Keratinocyte (primary cell): Measurements from ENCODE around the gene COQ4. TPM values are rescaled to one million over a fixed set of nuclear protein-coding genes. Genes with fewer than 3 reads are reported as not detected.

Source experiments
- DNase-seq: peaks from one replicate; pipeline ENCODE4 v3.0.0-alpha.2; 2011; ENCODE audit warnings: low read depth, missing footprints, low spot score
- FAIRE-seq: peaks from 2 replicates; lab custom pipeline; 2011; peaks lifted over from hg19 to GRCh38; lab: Jason Lieb, UNC
- H2AFZ ChIP-seq: 2 replicates; pipeline ENCODE4 v1.6.0; 2012; ENCODE audit warnings: low read length, control low read depth, inconsistent platforms; ENCODE audit not compliant: control insufficient read depth
- H3K27ac ChIP-seq: 2 replicates; pipeline ENCODE4 v1.5.1; 2011; ENCODE audit warnings: low read length; ENCODE audit not compliant: control insufficient read depth, insufficient read depth
- H3K27me3 ChIP-seq: 3 replicates; pipeline ENCODE4 v1.6.0; 2011; ENCODE audit warnings: low read length; ENCODE audit not compliant: control insufficient read depth, insufficient read depth; ENCODE audit errors: extremely low read depth
- H3K36me3 ChIP-seq, 2 experiments: 2 replicates in 1 of 2; 3 replicates in 1 of 2; pipeline ENCODE4 v1.5.1; 2011; ENCODE audit warnings: low read length in 2 of 2, mild to moderate bottlenecking in 1 of 2; ENCODE audit not compliant: control insufficient read depth in 2 of 2, insufficient read depth in 2 of 2; ENCODE audit errors: extremely low read depth in 1 of 2
- H3K4me1 ChIP-seq: 3 replicates; pipeline ENCODE4 v1.5.1; 2011; ENCODE audit warnings: low read length; ENCODE audit not compliant: control insufficient read depth, insufficient read depth; ENCODE audit errors: extremely low read depth
- H3K4me2 ChIP-seq: 3 replicates; pipeline ENCODE4 v1.6.0; 2011; ENCODE audit warnings: low read depth, low read length; ENCODE audit not compliant: control insufficient read depth, insufficient read depth; ENCODE audit errors: extremely low read depth
- H3K4me3 ChIP-seq, 3 experiments: fragments of 200-600 bp in 1 of 3; sonication (generic) in 1 of 3; 2 replicates in 2 of 3; 3 replicates in 1 of 3; pipeline ENCODE4 v1.5.1; 2011 to 2016; ENCODE audit warnings: low read length in 3 of 3, mild to moderate bottlenecking in 3 of 3, control low read depth in 2 of 3, inconsistent platforms in 1 of 3, low read depth in 1 of 3, mixed read lengths in 1 of 3, mixed run types in 1 of 3, moderate library complexity in 1 of 3; ENCODE audit not compliant: control insufficient read depth in 2 of 3, insufficient read depth in 2 of 3; ENCODE audit errors: extremely low read depth in 1 of 3
- H3K79me2 ChIP-seq: 2 replicates; pipeline ENCODE4 v1.6.0; 2012; ENCODE audit warnings: low read length; ENCODE audit not compliant: control insufficient read depth, insufficient read depth
- H3K9ac ChIP-seq: 3 replicates; pipeline ENCODE4 v1.6.0; 2011; ENCODE audit warnings: low read length; ENCODE audit not compliant: control insufficient read depth, insufficient read depth; ENCODE audit errors: extremely low read depth
- H3K9me1 ChIP-seq: 3 replicates; pipeline ENCODE4 v1.6.0; 2011; ENCODE audit warnings: low read length; ENCODE audit not compliant: control insufficient read depth, insufficient read depth; ENCODE audit errors: extremely low read depth
- H3K9me3 ChIP-seq: 2 replicates; pipeline ENCODE4 v1.5.1; 2012; ENCODE audit warnings: low read depth, low read length; ENCODE audit not compliant: control insufficient read depth
- H4K20me1 ChIP-seq: 3 replicates; pipeline ENCODE4 v1.6.0; 2011; ENCODE audit warnings: low read length; ENCODE audit not compliant: control insufficient read depth, insufficient read depth; ENCODE audit errors: extremely low read depth
- EZH2 ChIP-seq: IDR thresholded peaks from one replicate; pipeline ENCODE4 v1.6.1; 2012; ENCODE audit warnings: inconsistent platforms, mild to moderate bottlenecking, low read length, moderate library complexity
- dilution Hi-C: fragments of 300-500 bp; cut with MboI; formaldehyde crosslinking; loops from one replicate; pipeline ENCODE4 v1.7.0; 2020; ENCODE audit warnings: low sequenced_read_pairs; ENCODE audit not compliant: extremely low pct_ligation_motif_present
- polyA plus RNA-seq, 5 experiments: library from polyadenylated mRNA; depleted of rRNA in 3 of 5; stranded (reverse) in 3 of 5; stranded (forward) in 1 of 5; unstranded in 1 of 5; fragments of >200 nt; gene quantifications; 1 replicate in 1 of 5; 2 replicates in 3 of 5; 3 replicates in 1 of 5; pipeline versions ENCODE4 v1.2.1 to v1.2.3, GENCODE V29; 2011 to 2012; ENCODE audit warnings: missing spikeins in 2 of 5, low read depth in 1 of 5, low replicate concordance in 1 of 5
- TF ChIP-seq, protein P1 (sequence below), 3 experiments: IDR thresholded peaks in 1 of 3; conservative IDR thresholded peaks in 1 of 3; optimal IDR thresholded peaks in 1 of 3; 2 replicates in 2 of 3; 3 replicates in 1 of 3; pipeline versions ENCODE3 to v1.5.1; 2011; ENCODE audit warnings: low read length in 3 of 3, mild to moderate bottlenecking in 3 of 3, moderate library complexity in 2 of 3, control low read depth in 1 of 3, inconsistent platforms in 1 of 3; ENCODE audit not compliant: insufficient read depth in 2 of 3; ENCODE audit errors: extremely low read depth in 1 of 3

COQ4 gene
- polyA plus RNA-seq, 1 donor (not counting 4 experiments of a cell fraction or from before 2014, with no cell fraction given) = 32.6 TPM

DNA sequence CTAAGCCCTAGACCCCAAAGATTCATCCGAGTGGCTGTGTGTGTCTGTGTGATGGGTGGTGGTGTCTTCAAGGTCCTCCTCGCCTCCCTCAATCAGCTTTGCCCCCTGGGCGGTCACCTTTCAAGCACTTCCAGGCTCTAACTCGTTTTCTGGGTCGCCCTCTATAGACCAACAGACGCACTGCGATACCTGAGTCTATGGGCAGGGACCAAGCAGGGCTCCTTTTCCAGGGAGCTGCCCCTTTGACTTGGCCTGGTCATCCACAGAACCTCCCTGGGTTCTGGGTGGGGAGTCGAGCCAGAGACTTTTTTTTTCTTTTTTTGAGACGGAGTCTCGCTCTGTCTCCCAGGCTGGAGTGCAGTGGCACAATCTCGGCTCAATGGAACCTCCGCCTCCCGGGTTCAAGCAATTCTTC, 18.8 kb downstream of the COQ4 start:
- DNase-seq (peak; percentile 36), FAIRE-seq (no peak)
- peaks cover 2% of the 10 kb centered on the region for H4K20me1 ChIP-seq
- no peak for TF ChIP-seq EZH2
- TF ChIP-seq, protein P1, sequence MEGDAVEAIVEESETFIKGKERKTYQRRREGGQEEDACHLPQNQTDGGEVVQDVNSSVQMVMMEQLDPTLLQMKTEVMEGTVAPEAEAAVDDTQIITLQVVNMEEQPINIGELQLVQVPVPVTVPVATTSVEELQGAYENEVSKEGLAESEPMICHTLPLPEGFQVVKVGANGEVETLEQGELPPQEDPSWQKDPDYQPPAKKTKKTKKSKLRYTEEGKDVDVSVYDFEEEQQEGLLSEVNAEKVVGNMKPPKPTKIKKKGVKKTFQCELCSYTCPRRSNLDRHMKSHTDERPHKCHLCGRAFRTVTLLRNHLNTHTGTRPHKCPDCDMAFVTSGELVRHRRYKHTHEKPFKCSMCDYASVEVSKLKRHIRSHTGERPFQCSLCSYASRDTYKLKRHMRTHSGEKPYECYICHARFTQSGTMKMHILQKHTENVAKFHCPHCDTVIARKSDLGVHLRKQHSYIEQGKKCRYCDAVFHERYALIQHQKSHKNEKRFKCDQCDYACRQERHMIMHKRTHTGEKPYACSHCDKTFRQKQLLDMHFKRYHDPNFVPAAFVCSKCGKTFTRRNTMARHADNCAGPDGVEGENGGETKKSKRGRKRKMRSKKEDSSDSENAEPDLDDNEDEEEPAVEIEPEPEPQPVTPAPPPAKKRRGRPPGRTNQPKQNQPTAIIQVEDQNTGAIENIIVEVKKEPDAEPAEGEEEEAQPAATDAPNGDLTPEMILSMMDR (optimal IDR thresholded peaks at IDR 0.05 in 1 of 3, IDR thresholded peaks at IDR 0.05 in 1 of 3, conservative IDR thresholded peaks at IDR 0.05 in 1 of 3; ENCODE audit: extremely low read depth in 1 of 3, insufficient read depth in 2 of 3, low read length in 3 of 3) = peak; percentile 72 to 83 (median 83)
- H3K27ac ChIP-seq = peak overlapping the region; percentile 11
- H3K4me1 ChIP-seq = no peaks in the 10 kb centered on the region
- H3K9ac ChIP-seq = peak overlapping the region; percentile 78
- H3K9me3 ChIP-seq = no peaks in the 10 kb centered on the region
- peak overlapping the region; percentile 75 for H3K4me2 ChIP-seq
- H3K36me3 ChIP-seq = peaks cover 22 to 25% of the 10 kb centered on the region in 2 experiments
- H3K4me3 ChIP-seq = peak overlapping the region; percentile 85 to 95 (median 90)
- H2AFZ ChIP-seq = peak overlapping the region; percentile 17
- peaks cover 7% of the 10 kb centered on the region for H3K79me2 ChIP-seq
- no peaks in the 10 kb centered on the region for H3K27me3 ChIP-seq
- dilution Hi-C loops = no loop called here
- H3K9me1 ChIP-seq = no peaks in the 10 kb centered on the region

DNA sequence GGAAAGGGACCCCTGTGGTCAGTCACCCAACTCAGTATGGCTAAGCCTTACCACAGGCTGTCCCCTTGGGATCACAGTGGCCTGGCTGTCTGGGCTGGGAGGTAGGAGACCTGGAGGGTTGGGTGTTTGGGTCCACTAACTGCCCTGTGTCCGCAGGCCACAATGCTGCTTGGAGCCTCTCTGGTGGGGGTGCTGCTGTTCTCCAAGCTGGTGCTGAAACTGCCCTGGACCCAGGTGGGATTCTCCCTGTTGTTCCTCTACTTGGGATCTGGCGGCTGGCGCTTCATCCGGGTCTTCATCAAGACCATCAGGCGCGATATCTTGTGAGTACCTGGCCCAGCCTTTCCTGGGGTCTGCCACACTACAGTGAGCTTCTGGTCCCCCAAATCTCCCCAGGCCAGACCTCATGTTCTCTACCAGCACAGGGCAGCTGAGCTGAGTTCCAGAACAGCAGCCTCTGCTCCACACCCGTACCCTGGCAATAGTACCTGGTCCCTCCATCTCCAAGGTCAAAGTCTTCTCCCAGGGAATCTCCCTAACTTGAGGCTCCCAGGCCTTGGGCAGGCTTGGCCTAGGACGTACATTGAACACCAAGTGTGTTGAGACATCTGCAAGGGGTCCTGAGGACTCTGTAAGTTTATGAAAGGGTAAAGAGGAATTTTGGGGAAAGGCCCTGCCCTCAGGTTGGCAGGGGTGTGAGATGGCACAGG, 20.5 kb downstream of the COQ4 start:
- FAIRE-seq (no peak), DNase-seq (no peak)
- Histone ChIP-seq H3K9me3 (no peaks in the 10 kb centered on the region), H3K9me1 (no peaks in the 10 kb centered on the region), H3K9ac (no peak overlapping the region), H3K4me2 (no peak overlapping the region), H2AFZ (no peak overlapping the region), H3K4me1 (no peaks in the 10 kb centered on the region), H3K79me2 (peaks cover 7% of the 10 kb centered on the region), H3K36me3 (peaks cover 31 to 33% of the 10 kb centered on the region in 2 experiments), H3K27me3 (no peaks in the 10 kb centered on the region), H3K4me3 (no peak overlapping the region), H3K27ac (no peak overlapping the region), H4K20me1 (peaks cover 2% of the 10 kb centered on the region)
- dilution Hi-C loops = no loop called here
- TF ChIP-seq, protein P1 (optimal IDR thresholded peaks at IDR 0.05 in 1 of 3, IDR thresholded peaks at IDR 0.05 in 1 of 3, conservative IDR thresholded peaks at IDR 0.05 in 1 of 3; ENCODE audit: extremely low read depth in 1 of 3, insufficient read depth in 2 of 3, low read length in 3 of 3) = no peak
- no peak for TF ChIP-seq EZH2
